ENCODE measurements around the gene BHLHE41. TPM values are rescaled to one million over a fixed set of nuclear protein-coding genes. Genes with fewer than 3 reads are reported as not detected.

Gene BHLHE41
- total RNA-seq, 5 donors from 2014 or later (not counting 1 experiment from before 2014, with no cell fraction given): 0.46 to 1.7 (median 1.3) TPM; not detected in 2

DNA sequence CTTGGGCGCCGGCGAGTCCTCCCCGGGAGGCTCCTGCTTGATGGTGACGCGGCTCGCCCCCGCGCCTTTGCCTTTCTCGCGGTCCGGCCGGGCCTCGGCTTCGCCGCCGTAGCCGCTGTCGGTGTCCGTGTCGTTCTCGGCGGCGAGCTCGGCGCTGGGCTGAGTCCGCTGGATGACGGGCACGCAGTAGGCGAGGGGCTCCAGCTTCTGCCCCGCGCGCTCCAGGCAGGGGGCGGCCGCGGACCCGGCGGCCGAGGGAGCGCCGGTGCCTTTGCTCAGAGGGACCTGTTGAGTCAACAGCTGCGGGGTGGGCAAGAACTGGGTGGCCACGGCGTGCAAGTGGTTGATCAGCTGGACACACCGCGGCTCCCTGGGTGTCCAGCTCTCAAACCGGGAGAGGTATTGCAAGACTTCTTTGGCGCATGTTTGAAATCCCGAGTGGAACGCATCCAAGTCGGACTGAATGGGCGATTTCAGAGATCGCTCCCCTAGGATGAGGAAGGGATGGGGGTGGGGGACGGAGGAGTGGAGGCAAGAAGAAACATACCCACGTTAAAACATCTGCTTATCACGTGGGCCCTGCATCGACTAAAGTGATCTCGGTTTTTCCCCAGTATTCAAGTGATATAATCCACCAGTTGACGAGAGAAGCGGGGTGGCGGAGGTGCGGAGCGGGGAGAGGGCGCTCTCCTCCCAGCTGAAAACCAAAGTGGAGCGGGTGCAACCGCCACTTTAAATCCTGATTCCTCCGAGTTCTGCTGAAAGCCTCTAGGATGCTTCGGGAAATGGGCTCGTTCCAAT is 2.0 kb downstream of the BHLHE41 start:
- DNase-seq: peak in 7 of 35 experiments; percentile 2 to 56 (median 14)
- peaks cover 42 to 44% of the 10 kb centered on the region in 2 experiments for H3K27me3 ChIP-seq (replicated peaks in 1 of 2; ENCODE audit: control insufficient read depth in 2 of 2, extremely low read depth in 1 of 2, insufficient read depth in 2 of 2, low read length in 1 of 2)
- POLR2A ChIA-PET: no interaction called here
- Mint-ChIP-seq H3K36me3 (no peaks in the 10 kb centered on the region), H3K27ac (peak overlapping the region in 1 of 2 donors; percentile 39), H3K9me3 (no peaks in the 10 kb centered on the region), H3K27me3 (peaks cover 56 to 75% of the 10 kb centered on the region in 2 donors), H3K4me3 (peak overlapping the region; percentile 78 to 84 (median 82)), H3K4me1 (peaks cover 25 to 49% (median 40%) of the 10 kb centered on the region in 3 donors)
- no peak overlapping the region for H3K27ac ChIP-seq (ENCODE audit: low read length)
- peak overlapping the region; percentile 32 to 88 for H3K4me3 ChIP-seq (ENCODE audit: control insufficient read depth in 1 of 2, extremely low read depth in 1 of 2, low read length in 1 of 2)
- WGBS (ENCODE audit: insufficient coverage): 2% methylated on average over 59 of the region's 69 CpGs
- CTCF ChIA-PET: interaction anchor here in 1 of 2 donors (0.6 to 0.7 kb wide), 2 partner anchors 25 to 26 kb away, joined by 4 to 5 read pairs; no protein-coding TSS in a partner anchor
- no peaks in the 10 kb centered on the region for H3K36me3 ChIP-seq (ENCODE audit: control insufficient read depth in 2 of 2, extremely low read depth in 1 of 2, insufficient read depth in 1 of 2, low read length in 1 of 2)
- ATAC-seq (replicated peaks in 1 of 4): peak; percentile 13 to 63 (median 36)
- H3K9me3 ChIP-seq: no peaks in the 10 kb centered on the region
- peaks cover 21 to 39% of the 10 kb centered on the region in 2 experiments for H3K4me1 ChIP-seq (ENCODE audit: control insufficient read depth in 1 of 2, extremely low read depth in 1 of 2, insufficient read depth in 2 of 2, low read length in 2 of 2)

GRCh38 chr12:26122061-26122680 is 2.7 kb downstream of the BHLHE41 start:
- Mint-ChIP-seq H3K4me3 (peak overlapping the region; percentile 54 to 82 (median 61)), H3K27ac (no peak overlapping the region), H3K9me3 (no peaks in the 10 kb centered on the region), H3K36me3 (no peaks in the 10 kb centered on the region), H3K4me1 (peaks cover 25 to 45% (median 40%) of the 10 kb centered on the region in 3 donors), H3K27me3 (peaks cover 52 to 72% of the 10 kb centered on the region in 2 donors)
- ATAC-seq (replicated peaks in 1 of 4): peak; percentile 62 to 78 (median 70)
- CTCF ChIA-PET: interaction anchor here (0.6 to 1.4 kb wide), 3 partner anchors 13 to 27 kb away, joined by 3 to 5 read pairs (median 4); no protein-coding TSS in a partner anchor
- peak overlapping the region; percentile 32 to 88 for H3K4me3 ChIP-seq (ENCODE audit: control insufficient read depth in 1 of 2, extremely low read depth in 1 of 2, low read length in 1 of 2)
- POLR2A ChIA-PET: no interaction called here
- H3K4me1 ChIP-seq (ENCODE audit: control insufficient read depth in 1 of 2, extremely low read depth in 1 of 2, insufficient read depth in 2 of 2, low read length in 2 of 2): peaks cover 21 to 39% of the 10 kb centered on the region in 2 experiments
- no peak overlapping the region for H3K27ac ChIP-seq (ENCODE audit: low read length)
- WGBS (ENCODE audit: insufficient coverage): under 1% methylated on average over 88 of the region's 88 CpGs
- H3K27me3 ChIP-seq (replicated peaks in 1 of 2; ENCODE audit: control insufficient read depth in 2 of 2, extremely low read depth in 1 of 2, insufficient read depth in 2 of 2, low read length in 1 of 2): peaks cover 38 to 41% of the 10 kb centered on the region in 2 experiments
- peak in 12 of 35 experiments; percentile 3 to 49 (median 20) for DNase-seq
- H3K9me3 ChIP-seq: no peaks in the 10 kb centered on the region
- no peaks in the 10 kb centered on the region for H3K36me3 ChIP-seq (ENCODE audit: control insufficient read depth in 2 of 2, extremely low read depth in 1 of 2, insufficient read depth in 1 of 2, low read length in 1 of 2)

GRCh38 chr12:26121323-26122060 is 3.3 kb downstream of the BHLHE41 start:
- no peaks in the 10 kb centered on the region for H3K9me3 ChIP-seq
- DNase-seq (peak in 1 of 35 experiments; percentile 15), ATAC-seq (replicated peaks in 1 of 4) (no peak)
- no peak overlapping the region for H3K27ac Mint-ChIP-seq
- peaks cover 25 to 39% (median 34%) of the 10 kb centered on the region in 3 donors for H3K4me1 Mint-ChIP-seq
- no peaks in the 10 kb centered on the region for H3K36me3 Mint-ChIP-seq
- POLR2A ChIA-PET: no interaction called here
- peaks cover 34 to 38% of the 10 kb centered on the region in 2 experiments for H3K27me3 ChIP-seq (replicated peaks in 1 of 2; ENCODE audit: control insufficient read depth in 2 of 2, extremely low read depth in 1 of 2, insufficient read depth in 2 of 2, low read length in 1 of 2)
- peaks cover 18 to 37% of the 10 kb centered on the region in 2 experiments for H3K4me1 ChIP-seq (ENCODE audit: control insufficient read depth in 1 of 2, extremely low read depth in 1 of 2, insufficient read depth in 2 of 2, low read length in 2 of 2)
- H3K9me3 Mint-ChIP-seq: no peaks in the 10 kb centered on the region
- H3K27ac ChIP-seq (ENCODE audit: low read length): no peak overlapping the region
- whole genome bisulfite sequencing (ENCODE audit: insufficient coverage): 37% methylated on average over 5 of the region's 15 CpGs
- peaks cover 53 to 70% of the 10 kb centered on the region in 2 donors for H3K27me3 Mint-ChIP-seq
- H3K4me3 Mint-ChIP-seq: peak overlapping the region; percentile 54 to 82 (median 66)
- H3K36me3 ChIP-seq (ENCODE audit: control insufficient read depth in 2 of 2, extremely low read depth in 1 of 2, insufficient read depth in 1 of 2, low read length in 1 of 2): no peaks in the 10 kb centered on the region
- H3K4me3 ChIP-seq (ENCODE audit: control insufficient read depth in 1 of 2, extremely low read depth in 1 of 2, low read length in 1 of 2): peak overlapping the region in 1 of 2 donors; percentile 78
- CTCF ChIA-PET: interaction anchor here (0.5 to 1.4 kb wide), 3 partner anchors 14 to 1185 kb away, joined by 3 to 4 read pairs (median 3); no protein-coding TSS in a partner anchor

GRCh38 chr12:26120561-26121274 is 4.1 kb downstream of the BHLHE41 start:
- CTCF ChIA-PET: interaction anchor here (0.6 to 1.4 kb wide), 2 partner anchors 15 to 286 kb away, joined by 3 read pairs; no protein-coding TSS in a partner anchor

DNA sequence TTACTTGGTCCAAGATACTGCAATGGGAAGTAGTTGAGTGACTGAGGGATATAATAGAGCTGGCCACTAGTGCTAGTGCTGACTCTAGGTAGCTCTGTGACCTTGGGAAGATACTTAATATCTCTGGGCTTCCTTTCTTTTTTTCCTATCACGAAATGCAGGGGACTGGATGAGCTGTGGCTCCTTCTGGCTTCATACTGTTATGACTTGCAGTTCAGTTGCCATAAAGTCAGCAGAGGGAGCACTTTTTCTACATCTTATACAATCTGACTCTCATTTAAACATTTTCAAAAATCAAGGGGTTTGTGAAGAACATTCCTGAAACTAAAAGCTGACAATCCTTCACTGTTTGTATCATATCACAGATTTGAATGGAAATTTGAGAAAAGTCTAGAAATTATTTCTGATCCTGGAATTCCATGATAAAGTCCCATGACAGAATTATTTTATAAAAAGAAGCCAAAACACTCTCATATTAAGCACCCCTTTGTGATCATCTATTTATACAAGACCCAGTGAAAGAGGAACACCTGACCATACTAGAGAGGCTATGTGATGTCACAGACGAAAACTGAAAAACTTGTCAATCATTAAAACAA is 5.3 kb downstream of the BHLHE41 start:
- H3K4me3 ChIP-seq (ENCODE audit: control insufficient read depth in 1 of 2, extremely low read depth in 1 of 2, low read length in 1 of 2): no peak overlapping the region
- H3K9me3 Mint-ChIP-seq: no peaks in the 10 kb centered on the region
- no peaks in the 10 kb centered on the region for H3K36me3 ChIP-seq (ENCODE audit: control insufficient read depth in 2 of 2, extremely low read depth in 1 of 2, insufficient read depth in 1 of 2, low read length in 1 of 2)
- H3K4me1 ChIP-seq (ENCODE audit: control insufficient read depth in 1 of 2, extremely low read depth in 1 of 2, insufficient read depth in 2 of 2, low read length in 2 of 2): peaks cover 10 to 21% of the 10 kb centered on the region in 2 experiments
- WGBS (ENCODE audit: insufficient coverage): 40% methylated on average over 1 of the region's 2 CpGs
- peak in 1 of 35 experiments; percentile 40 for DNase-seq
- ChIA-PET CTCF (interaction anchor here in 1 of 2 donors (0.7 to 1.3 kb wide), 4 partner anchors 22 to 744 kb away, joined by 3 to 8 read pairs (median 6); partner anchors contain the start of gene ITPR2), POLR2A (interaction anchor here in 1 of 2 donors (1.0 kb wide), 1 partner anchor 713 kb away, joined by 3 read pairs; no protein-coding TSS in a partner anchor)
- ATAC-seq (replicated peaks in 1 of 4): no peak
- no peak overlapping the region for H3K4me3 Mint-ChIP-seq
- no peaks in the 10 kb centered on the region for H3K9me3 ChIP-seq
- no peak overlapping the region for H3K27ac ChIP-seq (ENCODE audit: low read length)
- H3K27ac Mint-ChIP-seq: no peak overlapping the region
- peaks cover 28 to 31% of the 10 kb centered on the region in 2 experiments for H3K27me3 ChIP-seq (replicated peaks in 1 of 2; ENCODE audit: control insufficient read depth in 2 of 2, extremely low read depth in 1 of 2, insufficient read depth in 2 of 2, low read length in 1 of 2)
- peaks cover 44 to 57% of the 10 kb centered on the region in 2 donors for H3K27me3 Mint-ChIP-seq
- no peaks in the 10 kb centered on the region for H3K36me3 Mint-ChIP-seq
- H3K4me1 Mint-ChIP-seq: peaks cover 22 to 26% (median 26%) of the 10 kb centered on the region in 3 donors

More at GRCh38 chr12:26120561-26121274, 4.1 kb downstream of the BHLHE41 start:
- Mint-ChIP-seq H3K9me3 (no peaks in the 10 kb centered on the region), H3K27ac (no peak overlapping the region), H3K27me3 (peaks cover 54 to 66% of the 10 kb centered on the region in 2 donors), H3K36me3 (no peaks in the 10 kb centered on the region), H3K4me3 (peak overlapping the region in 2 of 3 donors; percentile 31 to 54), H3K4me1 (peaks cover 25 to 33% (median 31%) of the 10 kb centered on the region in 3 donors)
- Histone ChIP-seq H3K4me1 (ENCODE audit: control insufficient read depth in 1 of 2, extremely low read depth in 1 of 2, insufficient read depth in 2 of 2, low read length in 2 of 2) (peaks cover 18 to 30% of the 10 kb centered on the region in 2 experiments), H3K4me3 (ENCODE audit: control insufficient read depth in 1 of 2, extremely low read depth in 1 of 2, low read length in 1 of 2) (no peak overlapping the region), H3K27ac (ENCODE audit: low read length) (no peak overlapping the region), H3K9me3 (no peaks in the 10 kb centered on the region), H3K36me3 (ENCODE audit: control insufficient read depth in 2 of 2, extremely low read depth in 1 of 2, insufficient read depth in 1 of 2, low read length in 1 of 2) (no peaks in the 10 kb centered on the region), H3K27me3 (replicated peaks in 1 of 2; ENCODE audit: control insufficient read depth in 2 of 2, extremely low read depth in 1 of 2, insufficient read depth in 2 of 2, low read length in 1 of 2) (peaks cover 34 to 36% of the 10 kb centered on the region in 2 experiments)
- WGBS (ENCODE audit: insufficient coverage): 60% methylated on average over 1 of the region's 4 CpGs
- POLR2A ChIA-PET: no interaction called here
- no peak for DNase-seq
- ATAC-seq (replicated peaks in 1 of 4): no peak

Measured in T-cell (primary cell).